GM12875 (cell line): ENCODE data around the gene MITF.

ENCODE experiments used
- H3K4me3 ChIP-seq: one replicate; pipeline ENCODE4 v1.5.1; 2011; ENCODE audit warnings: low read depth, low read length, control low read depth
- CTCF ChIP-seq: IDR thresholded peaks from 2 replicates; pipeline ENCODE4 v1.5.1; 2011; ENCODE audit warnings: low read depth, mild to moderate bottlenecking, control low read depth, inconsistent platforms, low read length, moderate library complexity, borderline replicate concordance; ENCODE audit not compliant: insufficient read depth

Gene MITF

DNA sequence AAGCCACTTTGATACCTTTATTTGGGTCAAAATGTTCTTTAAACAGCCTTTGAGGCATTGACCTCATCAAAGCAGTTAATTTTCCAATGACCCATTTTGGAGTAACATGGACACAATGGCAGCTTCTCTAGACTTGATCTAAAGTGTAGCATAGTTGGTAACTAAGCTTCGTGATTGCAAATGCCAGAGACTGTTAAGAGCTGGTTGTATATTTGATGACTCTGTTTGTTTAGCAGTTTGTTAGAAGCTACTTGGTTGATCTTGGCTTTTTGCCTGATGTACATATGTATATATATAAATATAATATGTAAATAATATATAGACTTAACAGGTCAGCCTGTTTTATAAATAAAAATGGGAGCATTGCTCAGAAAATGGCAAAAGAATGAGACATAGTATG is 68.4 kb downstream of the MITF start:
- TF ChIP-seq CTCF: no peak
- no peak overlapping the region for H3K4me3 ChIP-seq

- no peak for TF ChIP-seq CTCF
- no peak overlapping the region for H3K4me3 ChIP-seq
Measured at GRCh38 chr3:69809076-69809835, 70.0 kb downstream of the MITF start.

- TF ChIP-seq CTCF: no peak
- no peak overlapping the region for H3K4me3 ChIP-seq
Measured at GRCh38 chr3:69811452-69812401, 72.5 kb downstream of the MITF start.

DNA sequence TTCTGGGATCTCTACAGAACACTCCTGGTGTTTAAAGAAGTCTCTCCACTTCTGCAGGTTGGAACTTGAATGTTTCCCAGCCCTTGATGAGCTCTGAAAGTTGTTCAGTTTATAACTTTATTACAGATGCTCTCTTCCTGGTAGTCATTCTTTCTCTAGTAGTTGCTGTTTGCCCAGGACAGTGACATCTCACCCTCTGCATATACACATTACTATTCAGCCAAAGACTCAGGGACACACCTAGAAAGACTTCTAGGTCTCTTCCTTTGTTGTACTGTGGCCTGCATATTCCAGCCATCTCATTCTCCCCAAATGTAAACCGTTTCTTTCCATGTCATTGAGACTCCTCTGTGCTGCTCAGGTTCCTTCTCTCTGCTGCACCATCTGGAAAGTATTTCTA is 76.7 kb downstream of the MITF start:
- no peak for TF ChIP-seq CTCF
- no peak overlapping the region for H3K4me3 ChIP-seq

GRCh38 chr3:69817988-69818387 is 78.7 kb downstream of the MITF start:
- no peak overlapping the region for H3K4me3 ChIP-seq
- TF ChIP-seq CTCF: no peak

GRCh38 chr3:69819282-69819681 is 80.0 kb downstream of the MITF start:
- no peak for TF ChIP-seq CTCF

DNA sequence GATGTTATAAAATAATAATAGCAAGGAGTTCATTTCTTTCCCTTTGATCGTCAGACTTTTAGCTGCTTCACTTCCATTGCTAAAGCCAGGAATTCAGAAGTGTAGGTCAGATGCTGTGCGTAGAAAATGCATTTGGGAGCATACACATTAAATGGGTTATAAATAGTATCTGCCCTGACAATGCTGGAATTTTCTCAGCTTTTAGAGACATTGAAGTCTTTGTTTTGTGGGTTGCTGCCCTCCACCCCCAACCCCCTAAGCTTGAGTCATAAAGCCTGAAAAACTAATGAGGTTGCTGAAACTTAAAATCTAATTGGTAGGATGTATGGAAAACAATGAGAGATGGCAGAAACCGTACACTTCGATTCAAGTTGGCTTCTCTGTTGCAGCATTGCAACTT is 81.9 kb downstream of the MITF start:
- no peak overlapping the region for H3K4me3 ChIP-seq
- TF ChIP-seq CTCF: no peak

More at GRCh38 chr3:69819282-69819681, 80.0 kb downstream of the MITF start:
- no peak overlapping the region for H3K4me3 ChIP-seq
